Keratinocyte (primary cell): ENCODE measurements around the gene NEGR1. TPM values are rescaled to one million over a fixed set of nuclear protein-coding genes. Genes with fewer than 3 reads are reported as not detected.

ENCODE experiments used
- DNase-seq: peaks from one replicate; pipeline ENCODE4 v3.0.0-alpha.2; 2011; ENCODE audit warnings: low read depth, missing footprints, low spot score
- FAIRE-seq: peaks from 2 replicates; lab custom pipeline; 2011; peaks lifted over from hg19 to GRCh38; lab: Jason Lieb, UNC
- H2AFZ ChIP-seq: 2 replicates; pipeline ENCODE4 v1.6.0; 2012; ENCODE audit warnings: low read length, control low read depth, inconsistent platforms; ENCODE audit not compliant: control insufficient read depth
- H3K27ac ChIP-seq: 2 replicates; pipeline ENCODE4 v1.5.1; 2011; ENCODE audit warnings: low read length; ENCODE audit not compliant: control insufficient read depth, insufficient read depth
- H3K27me3 ChIP-seq: 3 replicates; pipeline ENCODE4 v1.6.0; 2011; ENCODE audit warnings: low read length; ENCODE audit not compliant: control insufficient read depth, insufficient read depth; ENCODE audit errors: extremely low read depth
- H3K36me3 ChIP-seq, 2 experiments: 2 replicates in 1 of 2; 3 replicates in 1 of 2; pipeline ENCODE4 v1.5.1; 2011; ENCODE audit warnings: low read length in 2 of 2, mild to moderate bottlenecking in 1 of 2; ENCODE audit not compliant: control insufficient read depth in 2 of 2, insufficient read depth in 2 of 2; ENCODE audit errors: extremely low read depth in 1 of 2
- H3K4me1 ChIP-seq: 3 replicates; pipeline ENCODE4 v1.5.1; 2011; ENCODE audit warnings: low read length; ENCODE audit not compliant: control insufficient read depth, insufficient read depth; ENCODE audit errors: extremely low read depth
- H3K4me2 ChIP-seq: 3 replicates; pipeline ENCODE4 v1.6.0; 2011; ENCODE audit warnings: low read depth, low read length; ENCODE audit not compliant: control insufficient read depth, insufficient read depth; ENCODE audit errors: extremely low read depth
- H3K4me3 ChIP-seq, 3 experiments: fragments of 200-600 bp in 1 of 3; sonication (generic) in 1 of 3; 2 replicates in 2 of 3; 3 replicates in 1 of 3; pipeline ENCODE4 v1.5.1; 2011 to 2016; ENCODE audit warnings: low read length in 3 of 3, mild to moderate bottlenecking in 3 of 3, control low read depth in 2 of 3, inconsistent platforms in 1 of 3, low read depth in 1 of 3, mixed read lengths in 1 of 3, mixed run types in 1 of 3, moderate library complexity in 1 of 3; ENCODE audit not compliant: control insufficient read depth in 2 of 3, insufficient read depth in 2 of 3; ENCODE audit errors: extremely low read depth in 1 of 3
- H3K79me2 ChIP-seq: 2 replicates; pipeline ENCODE4 v1.6.0; 2012; ENCODE audit warnings: low read length; ENCODE audit not compliant: control insufficient read depth, insufficient read depth
- H3K9ac ChIP-seq: 3 replicates; pipeline ENCODE4 v1.6.0; 2011; ENCODE audit warnings: low read length; ENCODE audit not compliant: control insufficient read depth, insufficient read depth; ENCODE audit errors: extremely low read depth
- H3K9me1 ChIP-seq: 3 replicates; pipeline ENCODE4 v1.6.0; 2011; ENCODE audit warnings: low read length; ENCODE audit not compliant: control insufficient read depth, insufficient read depth; ENCODE audit errors: extremely low read depth
- H3K9me3 ChIP-seq: 2 replicates; pipeline ENCODE4 v1.5.1; 2012; ENCODE audit warnings: low read depth, low read length; ENCODE audit not compliant: control insufficient read depth
- H4K20me1 ChIP-seq: 3 replicates; pipeline ENCODE4 v1.6.0; 2011; ENCODE audit warnings: low read length; ENCODE audit not compliant: control insufficient read depth, insufficient read depth; ENCODE audit errors: extremely low read depth
- EZH2 ChIP-seq: IDR thresholded peaks from one replicate; pipeline ENCODE4 v1.6.1; 2012; ENCODE audit warnings: inconsistent platforms, mild to moderate bottlenecking, low read length, moderate library complexity
- dilution Hi-C: fragments of 300-500 bp; cut with MboI; formaldehyde crosslinking; loops from one replicate; pipeline ENCODE4 v1.7.0; 2020; ENCODE audit warnings: low sequenced_read_pairs; ENCODE audit not compliant: extremely low pct_ligation_motif_present
- polyA plus RNA-seq, 5 experiments: library from polyadenylated mRNA; depleted of rRNA in 3 of 5; stranded (reverse) in 3 of 5; stranded (forward) in 1 of 5; unstranded in 1 of 5; fragments of >200 nt; gene quantifications; 1 replicate in 1 of 5; 2 replicates in 3 of 5; 3 replicates in 1 of 5; pipeline versions ENCODE4 v1.2.1 to v1.2.3, GENCODE V29; 2011 to 2012; ENCODE audit warnings: missing spikeins in 2 of 5, low read depth in 1 of 5, low replicate concordance in 1 of 5
- TF ChIP-seq, protein P1 (sequence below), 3 experiments: IDR thresholded peaks in 1 of 3; conservative IDR thresholded peaks in 1 of 3; optimal IDR thresholded peaks in 1 of 3; 2 replicates in 2 of 3; 3 replicates in 1 of 3; pipeline versions ENCODE3 to v1.5.1; 2011; ENCODE audit warnings: low read length in 3 of 3, mild to moderate bottlenecking in 3 of 3, moderate library complexity in 2 of 3, control low read depth in 1 of 3, inconsistent platforms in 1 of 3; ENCODE audit not compliant: insufficient read depth in 2 of 3; ENCODE audit errors: extremely low read depth in 1 of 3

Gene NEGR1
- polyA plus RNA-seq, 1 donor (not counting 4 experiments of a cell fraction or from before 2014, with no cell fraction given): 1.6 TPM

DNA sequence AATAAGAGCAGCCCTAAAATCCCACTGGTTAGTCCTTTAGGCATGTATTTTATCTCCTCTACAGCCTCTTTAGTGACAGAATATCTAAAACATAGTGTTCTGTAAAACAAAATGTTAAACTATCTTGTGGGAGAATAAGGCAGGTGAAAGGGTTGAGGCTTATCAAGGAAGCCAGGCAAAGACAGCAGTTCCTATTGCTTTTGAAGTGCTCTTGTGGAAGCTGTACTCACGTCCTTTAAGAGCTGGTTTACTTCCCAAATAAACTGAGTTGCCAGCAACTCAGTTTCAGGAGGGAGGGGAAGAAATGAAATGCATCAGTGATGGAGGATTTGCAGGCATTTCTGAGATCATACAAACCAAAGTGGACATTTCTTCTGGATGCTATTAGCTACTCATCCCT lies 671.9 kb downstream of the NEGR1 start:
- FAIRE-seq: no peak
- Histone ChIP-seq H3K27ac (no peak overlapping the region), H3K4me3 (no peak overlapping the region), H2AFZ (no peak overlapping the region), H3K9ac (no peak overlapping the region), H3K36me3 (no peaks in the 10 kb centered on the region), H3K79me2 (no peaks in the 10 kb centered on the region), H3K27me3 (no peaks in the 10 kb centered on the region), H4K20me1 (no peaks in the 10 kb centered on the region), H3K9me3 (no peaks in the 10 kb centered on the region), H3K4me2 (no peak overlapping the region), H3K4me1 (no peaks in the 10 kb centered on the region), H3K9me1 (no peaks in the 10 kb centered on the region)
- TF ChIP-seq EZH2: no peak
- TF ChIP-seq, protein P1, sequence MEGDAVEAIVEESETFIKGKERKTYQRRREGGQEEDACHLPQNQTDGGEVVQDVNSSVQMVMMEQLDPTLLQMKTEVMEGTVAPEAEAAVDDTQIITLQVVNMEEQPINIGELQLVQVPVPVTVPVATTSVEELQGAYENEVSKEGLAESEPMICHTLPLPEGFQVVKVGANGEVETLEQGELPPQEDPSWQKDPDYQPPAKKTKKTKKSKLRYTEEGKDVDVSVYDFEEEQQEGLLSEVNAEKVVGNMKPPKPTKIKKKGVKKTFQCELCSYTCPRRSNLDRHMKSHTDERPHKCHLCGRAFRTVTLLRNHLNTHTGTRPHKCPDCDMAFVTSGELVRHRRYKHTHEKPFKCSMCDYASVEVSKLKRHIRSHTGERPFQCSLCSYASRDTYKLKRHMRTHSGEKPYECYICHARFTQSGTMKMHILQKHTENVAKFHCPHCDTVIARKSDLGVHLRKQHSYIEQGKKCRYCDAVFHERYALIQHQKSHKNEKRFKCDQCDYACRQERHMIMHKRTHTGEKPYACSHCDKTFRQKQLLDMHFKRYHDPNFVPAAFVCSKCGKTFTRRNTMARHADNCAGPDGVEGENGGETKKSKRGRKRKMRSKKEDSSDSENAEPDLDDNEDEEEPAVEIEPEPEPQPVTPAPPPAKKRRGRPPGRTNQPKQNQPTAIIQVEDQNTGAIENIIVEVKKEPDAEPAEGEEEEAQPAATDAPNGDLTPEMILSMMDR (optimal IDR thresholded peaks at IDR 0.05 in 1 of 3, IDR thresholded peaks at IDR 0.05 in 1 of 3, conservative IDR thresholded peaks at IDR 0.05 in 1 of 3; ENCODE audit: extremely low read depth in 1 of 3, insufficient read depth in 2 of 3, low read length in 3 of 3): no peak
- no peak for DNase-seq
- dilution Hi-C loops: no loop called here

DNA sequence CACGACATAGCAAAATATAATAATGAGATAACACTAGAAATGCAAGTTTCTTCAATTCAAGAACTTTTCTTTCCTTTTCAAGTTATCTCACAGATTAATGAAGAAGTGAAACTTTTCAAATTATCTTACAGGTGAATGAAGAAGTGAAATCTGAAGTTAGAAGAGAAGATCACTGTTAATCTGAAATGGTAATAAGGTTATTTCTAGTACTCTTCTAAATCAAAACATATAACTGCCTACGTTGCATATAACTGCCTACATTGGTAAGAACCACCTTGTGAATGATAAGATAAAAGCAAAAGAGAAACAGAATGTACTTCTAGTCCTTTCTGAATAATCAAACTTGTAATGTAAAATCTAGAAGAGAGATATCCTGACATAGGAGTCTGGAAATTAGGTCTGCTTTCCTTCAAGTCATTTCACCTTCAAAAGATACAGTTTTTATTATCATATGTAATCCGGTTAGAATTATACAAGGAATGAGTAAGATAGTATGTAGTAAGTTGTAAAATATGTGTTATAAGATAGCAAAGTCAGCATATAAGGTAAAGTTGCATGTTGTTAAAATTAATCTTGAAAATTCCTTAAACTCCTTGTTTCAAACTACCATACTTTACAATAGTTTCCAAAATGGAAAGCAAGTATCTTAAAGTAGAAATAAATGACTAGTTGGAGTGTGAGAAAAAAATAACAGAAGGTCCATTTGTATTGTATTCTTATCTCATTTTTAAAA lies 679.1 kb downstream of the NEGR1 start:
- TF ChIP-seq, protein P1 (optimal IDR thresholded peaks at IDR 0.05 in 1 of 3, IDR thresholded peaks at IDR 0.05 in 1 of 3, conservative IDR thresholded peaks at IDR 0.05 in 1 of 3; ENCODE audit: extremely low read depth in 1 of 3, insufficient read depth in 2 of 3, low read length in 3 of 3): no peak
- TF ChIP-seq EZH2: no peak
- Histone ChIP-seq H3K4me1 (no peaks in the 10 kb centered on the region), H4K20me1 (no peaks in the 10 kb centered on the region), H3K9ac (no peak overlapping the region), H3K9me3 (no peaks in the 10 kb centered on the region), H3K27ac (no peak overlapping the region), H3K36me3 (no peaks in the 10 kb centered on the region), H3K4me3 (no peak overlapping the region), H3K79me2 (no peaks in the 10 kb centered on the region), H3K9me1 (no peaks in the 10 kb centered on the region), H2AFZ (no peak overlapping the region), H3K4me2 (no peak overlapping the region), H3K27me3 (no peaks in the 10 kb centered on the region)
- FAIRE-seq (no peak), DNase-seq (no peak)
- dilution Hi-C loops: no loop called here
